Measurements from ENCODE around the gene GARIN5A.
A peak's percentile ranks its signal among the peaks of the same experiment; 100 is the strongest.

Gene GARIN5A

DNA sequence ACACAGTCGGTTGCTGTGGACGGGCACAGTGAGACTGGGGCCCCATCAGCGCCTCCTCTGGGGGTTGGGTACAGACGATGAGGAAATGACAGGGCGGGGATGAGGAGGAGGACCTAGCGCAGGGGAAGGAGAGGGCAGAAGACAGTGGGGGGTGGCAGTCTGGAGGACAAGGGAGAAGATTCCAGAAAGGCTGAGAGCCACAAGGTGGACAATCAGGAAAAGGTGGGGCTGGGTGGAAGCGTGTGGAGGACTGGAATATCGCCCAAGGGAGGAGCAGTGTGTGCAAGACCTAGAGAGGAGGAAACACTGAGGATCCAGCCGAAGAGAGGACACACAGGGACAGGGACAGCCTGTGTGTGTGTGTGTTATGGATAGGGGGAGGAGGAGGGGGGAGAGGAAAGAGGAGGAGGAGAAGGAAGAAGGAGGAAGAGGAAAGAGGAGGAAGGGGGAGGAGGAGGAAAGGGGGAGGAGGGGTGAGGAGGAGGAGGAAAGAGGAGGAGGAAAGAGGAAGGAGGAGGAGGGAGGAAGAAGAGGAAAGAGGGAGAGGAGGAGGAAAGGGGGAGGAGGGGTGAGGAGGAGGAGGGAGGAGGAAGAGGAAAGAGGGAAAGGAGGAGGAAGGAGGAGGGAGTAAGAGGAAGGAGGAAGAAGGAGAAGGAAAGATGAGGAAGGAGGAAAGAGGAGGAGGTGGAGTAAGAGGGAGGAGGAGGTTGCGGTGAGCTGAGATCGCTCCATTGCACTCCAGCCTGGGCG lies 15.8 kb upstream of the GARIN5A start:
- TF ChIP-seq, protein P1, sequence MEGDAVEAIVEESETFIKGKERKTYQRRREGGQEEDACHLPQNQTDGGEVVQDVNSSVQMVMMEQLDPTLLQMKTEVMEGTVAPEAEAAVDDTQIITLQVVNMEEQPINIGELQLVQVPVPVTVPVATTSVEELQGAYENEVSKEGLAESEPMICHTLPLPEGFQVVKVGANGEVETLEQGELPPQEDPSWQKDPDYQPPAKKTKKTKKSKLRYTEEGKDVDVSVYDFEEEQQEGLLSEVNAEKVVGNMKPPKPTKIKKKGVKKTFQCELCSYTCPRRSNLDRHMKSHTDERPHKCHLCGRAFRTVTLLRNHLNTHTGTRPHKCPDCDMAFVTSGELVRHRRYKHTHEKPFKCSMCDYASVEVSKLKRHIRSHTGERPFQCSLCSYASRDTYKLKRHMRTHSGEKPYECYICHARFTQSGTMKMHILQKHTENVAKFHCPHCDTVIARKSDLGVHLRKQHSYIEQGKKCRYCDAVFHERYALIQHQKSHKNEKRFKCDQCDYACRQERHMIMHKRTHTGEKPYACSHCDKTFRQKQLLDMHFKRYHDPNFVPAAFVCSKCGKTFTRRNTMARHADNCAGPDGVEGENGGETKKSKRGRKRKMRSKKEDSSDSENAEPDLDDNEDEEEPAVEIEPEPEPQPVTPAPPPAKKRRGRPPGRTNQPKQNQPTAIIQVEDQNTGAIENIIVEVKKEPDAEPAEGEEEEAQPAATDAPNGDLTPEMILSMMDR (IDR thresholded peaks at IDR 0.05; ENCODE audit: extremely low read depth, missing control alignments): no peak
- DNase-seq (ENCODE audit: low spot score): no peak

DNA sequence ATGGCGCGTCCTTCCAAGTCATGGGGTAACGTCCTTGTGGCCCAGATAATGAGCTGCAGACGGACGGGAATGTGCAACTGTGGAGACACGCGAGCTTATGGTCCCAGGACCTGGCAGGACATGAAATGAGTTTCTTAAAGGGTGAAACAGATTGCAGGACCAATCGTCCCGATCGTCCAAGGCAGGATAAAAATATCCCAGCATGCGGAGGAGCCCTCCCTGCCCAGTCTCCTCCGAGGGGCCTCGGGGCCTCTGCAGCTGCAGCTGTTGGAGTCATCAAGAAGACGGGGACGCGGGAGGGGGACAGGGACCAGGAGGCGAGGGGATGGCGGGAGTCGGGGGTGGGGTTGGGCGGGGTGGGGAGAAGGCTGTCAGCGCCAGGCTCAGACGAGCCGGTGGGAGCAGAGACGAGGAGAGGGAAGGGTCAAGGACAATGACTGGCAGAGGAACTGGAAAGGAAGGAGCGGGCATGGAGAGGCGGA lies 14.4 kb upstream of the GARIN5A start:
- TF ChIP-seq, protein P1 (IDR thresholded peaks at IDR 0.05; ENCODE audit: extremely low read depth, missing control alignments): no peak
- DNase-seq (ENCODE audit: low spot score): no peak

DNA sequence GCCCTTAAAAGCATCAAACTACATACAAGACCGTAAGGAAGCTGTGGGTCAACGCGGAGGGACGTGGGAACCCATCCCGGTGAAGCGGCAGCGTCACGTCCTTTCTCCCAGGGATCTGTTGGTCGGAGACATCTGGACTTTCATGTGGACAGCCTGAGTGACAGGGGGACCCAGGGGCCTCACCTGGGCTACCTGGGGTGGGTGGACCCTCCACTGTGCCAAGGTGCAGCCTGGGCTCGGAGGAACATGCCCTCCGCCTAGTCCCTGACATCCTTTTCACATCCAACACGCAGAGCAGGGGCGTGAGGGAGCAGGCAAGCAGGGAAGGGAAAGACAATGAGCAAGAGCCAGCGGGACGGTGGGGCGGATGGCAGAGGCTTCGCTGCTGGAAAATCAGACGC lies 13.8 kb upstream of the GARIN5A start:
- no peak for DNase-seq (ENCODE audit: low spot score)
- TF ChIP-seq, protein P1 (IDR thresholded peaks at IDR 0.05; ENCODE audit: extremely low read depth, missing control alignments): no peak

DNA sequence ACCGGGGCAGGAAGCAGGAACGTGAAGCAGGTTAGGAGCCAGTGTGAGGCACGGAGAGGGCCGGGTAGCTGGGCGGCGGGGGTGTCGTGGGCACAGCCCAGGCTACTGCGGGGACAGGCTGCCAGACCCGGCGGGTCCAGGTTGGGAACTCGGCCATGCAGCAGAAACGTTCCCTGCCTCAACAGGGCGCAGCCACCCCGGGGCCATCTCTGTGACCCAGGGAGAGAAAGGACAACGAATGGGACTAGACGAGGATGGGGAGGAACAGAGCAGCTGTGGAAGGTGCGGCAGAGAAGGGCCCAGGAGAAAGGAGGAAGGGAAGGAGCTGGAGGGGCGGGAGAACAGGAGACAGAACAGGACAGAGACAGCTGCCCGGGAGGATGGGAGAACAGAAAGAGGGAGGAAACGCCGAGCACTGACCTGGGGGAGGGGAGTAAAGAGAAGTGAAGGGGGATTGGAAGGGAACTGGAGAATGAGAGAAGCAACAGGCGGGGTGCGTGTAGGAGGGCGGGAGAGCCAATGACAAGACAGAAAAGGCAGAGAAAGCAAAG lies 12.9 kb upstream of the GARIN5A start:
- no peak for DNase-seq (ENCODE audit: low spot score)
- TF ChIP-seq, protein P1 (IDR thresholded peaks at IDR 0.05; ENCODE audit: extremely low read depth, missing control alignments): no peak

DNA sequence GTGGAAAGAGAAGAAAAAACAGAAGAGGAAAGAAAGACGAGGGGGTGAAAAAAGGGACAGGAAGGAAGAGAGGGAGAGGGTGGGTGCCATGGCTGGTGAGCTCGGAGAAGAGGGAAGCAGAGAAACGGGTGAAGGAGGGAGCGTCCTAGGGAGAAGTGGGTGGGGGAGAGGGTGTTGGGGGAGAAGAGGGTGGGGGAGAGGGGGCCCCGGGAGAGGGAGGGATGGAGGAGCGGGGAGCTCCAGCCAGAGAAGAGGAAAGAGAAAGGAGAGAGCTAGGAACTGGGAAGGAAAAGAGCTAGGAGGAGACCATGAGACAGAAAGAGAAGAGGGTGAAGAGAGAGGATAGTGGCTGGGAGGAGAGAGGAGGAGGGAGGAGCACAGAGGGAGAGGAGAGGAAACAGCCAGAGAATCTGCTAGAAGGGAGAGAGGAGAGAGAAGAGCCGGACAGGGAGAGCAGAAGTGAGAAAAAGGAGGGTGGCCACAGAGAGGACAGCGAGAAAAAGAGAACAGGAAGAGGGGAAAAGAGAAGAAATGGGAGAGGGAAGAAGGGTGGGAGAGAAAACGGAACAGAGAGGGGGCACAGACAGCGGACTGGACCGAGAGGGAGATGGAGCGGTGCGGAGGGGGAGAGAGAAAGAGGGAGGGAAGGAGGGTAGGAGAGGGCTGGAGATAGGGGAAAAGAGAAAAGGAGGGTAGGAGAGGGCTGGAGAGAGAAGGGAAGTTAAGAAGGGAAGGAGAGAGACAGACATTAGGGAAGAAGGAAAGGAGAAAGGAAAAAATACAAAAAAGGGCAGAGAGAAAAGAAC lies 11.9 kb upstream of the GARIN5A start:
- no peak for DNase-seq (ENCODE audit: low spot score)
- TF ChIP-seq, protein P1 (IDR thresholded peaks at IDR 0.05; ENCODE audit: extremely low read depth, missing control alignments): no peak

DNA sequence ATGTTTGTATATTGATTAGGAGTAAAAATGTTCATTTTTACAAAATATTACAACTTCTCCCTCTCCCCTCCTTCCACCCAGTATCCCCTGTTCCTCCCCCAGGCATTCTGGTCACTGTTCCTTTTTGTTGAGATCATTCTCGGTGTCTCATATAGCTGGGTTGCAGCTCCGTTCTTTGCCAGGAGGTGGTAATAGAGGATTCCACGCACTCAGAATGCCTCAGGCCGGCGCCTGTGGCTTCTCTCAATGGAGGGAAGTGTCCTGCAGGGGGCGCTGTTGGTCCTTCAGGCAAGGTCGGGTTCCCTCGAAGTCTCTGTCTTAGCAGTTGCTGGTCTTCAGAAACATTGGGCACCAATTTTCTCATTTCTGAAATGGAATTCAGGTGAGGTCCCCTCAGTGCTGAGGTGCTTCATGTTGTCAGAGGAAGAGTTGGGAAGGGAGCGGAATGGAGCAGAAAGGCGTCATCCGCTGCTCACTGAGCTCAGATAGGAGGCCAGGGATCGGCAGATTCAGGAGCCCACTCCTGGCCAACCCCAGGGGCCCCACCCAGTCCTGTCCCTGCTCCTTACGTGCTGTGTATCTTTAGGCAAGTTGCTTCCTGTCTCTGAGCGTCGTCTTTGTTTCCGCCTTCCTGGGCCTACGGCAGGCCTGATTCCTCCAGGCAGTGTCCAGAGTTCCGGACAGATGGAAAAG lies 10.3 kb upstream of the GARIN5A start:
- TF ChIP-seq, protein P1 (IDR thresholded peaks at IDR 0.05; ENCODE audit: extremely low read depth, missing control alignments): peak; percentile 20
- no peak for DNase-seq (ENCODE audit: low spot score)

All from GM20000 (cell line).